ENCODE data around the gene OR10A4.
"Not testable (repeated sequence)": the region's sequence is repeated elsewhere in the genome, so short reads cannot be mapped to it uniquely, and the experiment has no call there.

The OR10A4 gene

GRCh38 chr11:6845383-6845782 lies 31.0 kb upstream of the OR10A4 start, which contains the start of gene OR10A5:
Gene OR10A5, plus strand, starts transcription at chr11:6845683. Its CDS starts 0 bp downstream, at chr11:6845683.
- no peak for TF ChIP-seq CTCF (IDR thresholded peaks at IDR 0.05; ENCODE audit: insufficient read depth, low read depth, low read length, missing control alignments)
- H3K4me3 ChIP-seq (ENCODE audit: low read length), result no peak within 1 kb of the TSS
- no peak for DNase-seq (ENCODE audit: low read depth)

- no peak for DNase-seq (ENCODE audit: low read depth)
- TF ChIP-seq CTCF (IDR thresholded peaks at IDR 0.05; ENCODE audit: insufficient read depth, low read depth, low read length, missing control alignments), result no peak
Observed at GRCh38 chr11:6850526-6850925, 25.9 kb upstream of the OR10A4 start.

GRCh38 chr11:6854801-6855200 lies 21.6 kb upstream of the OR10A4 start:
- not testable (repeated sequence) for H3K4me3 ChIP-seq (ENCODE audit: low read length); DNase-seq (ENCODE audit: low read depth)

More at GRCh38 chr11:6850526-6850925, 25.9 kb upstream of the OR10A4 start:
- H3K4me3 ChIP-seq (ENCODE audit: low read length), result no peak overlapping the region

GRCh38 chr11:6855971-6856541 lies 20.4 kb upstream of the OR10A4 start:
- DNase-seq (ENCODE audit: low read depth), result peak; percentile 88
- no peak for TF ChIP-seq CTCF (IDR thresholded peaks at IDR 0.05; ENCODE audit: insufficient read depth, low read depth, low read length, missing control alignments)
- H3K4me3 ChIP-seq (ENCODE audit: low read length), result no peak overlapping the region

- no peak for TF ChIP-seq CTCF (IDR thresholded peaks at IDR 0.05; ENCODE audit: insufficient read depth, low read depth, low read length, missing control alignments)
- DNase-seq (ENCODE audit: low read depth), result peak; percentile 77
- no peak overlapping the region for H3K4me3 ChIP-seq (ENCODE audit: low read length)
Observed at GRCh38 chr11:6856871-6857270, 19.6 kb upstream of the OR10A4 start.

GRCh38 chr11:6862961-6863360 lies 13.5 kb upstream of the OR10A4 start, which contains the start of gene OR10A2:
Gene OR10A2, plus strand, starts transcription at chr11:6863057. Its CDS starts 6,698 bp downstream, at chr11:6869755.
- peak; percentile 18 for DNase-seq (ENCODE audit: low read depth)
- TF ChIP-seq CTCF (IDR thresholded peaks at IDR 0.05; ENCODE audit: insufficient read depth, low read depth, low read length, missing control alignments), result no peak
- no peak within 1 kb of the TSS for H3K4me3 ChIP-seq (ENCODE audit: low read length)

GRCh38 chr11:6864438-6864837 lies 12.0 kb upstream of the OR10A4 start:
- no peak overlapping the region for H3K4me3 ChIP-seq (ENCODE audit: low read length)
- no peak for TF ChIP-seq CTCF (IDR thresholded peaks at IDR 0.05; ENCODE audit: insufficient read depth, low read depth, low read length, missing control alignments)
- DNase-seq (ENCODE audit: low read depth), result no peak
